Mucosa of descending colon (tissue), 3 donors: Measurements from ENCODE around the gene FBN1. TPM values are rescaled to one million over a fixed set of nuclear protein-coding genes. Genes with fewer than 3 reads are reported as not detected.

ENCODE experiments used
- ATAC-seq: fragments of 200-7000 bp; cut with Tn5 transposase; one replicate; pipeline ENCODE4 v1.9.1; 2020; ENCODE audit warnings: mild to moderate bottlenecking, moderate library complexity
- DNase-seq, 3 donors: peaks; one replicate each; pipeline ENCODE4 v3.0.0-alpha.2; 2020
- H3K36me3 ChIP-seq: fragments of 200-600 bp; one replicate; pipeline ENCODE4 v1.8.0; 2021; ENCODE audit warnings: low read depth, mild to moderate bottlenecking
- H3K4me1 ChIP-seq: fragments of 200-600 bp; one replicate; pipeline ENCODE4 v1.8.0; 2021; ENCODE audit warnings: low read depth, mild to moderate bottlenecking
- H3K4me3 ChIP-seq: fragments of 200-600 bp; one replicate; pipeline ENCODE4 v1.8.0; 2021; ENCODE audit warnings: mild to moderate bottlenecking
- H3K9me3 ChIP-seq: fragments of 200-600 bp; one replicate; pipeline ENCODE4 v1.8.0; 2021; ENCODE audit warnings: mild to moderate bottlenecking
- intact Hi-C, 2 donors: fragments of 100-400 bp; cut with DNase I in 1 of 2; cut with micrococcal nuclease in 1 of 2; formaldehyde crosslinking; loops; one replicate each; pipeline versions ENCODE4 v1.11.0 to v1.11.1; 2022; cut with DNase I, micrococcal nuclease
- total RNA-seq, 3 donors: library from RNA; stranded (reverse); fragmentation: NEBNext Ultra II Directional in 2 of 3; extraction: Animal tissue kit (Norgen Biotek cat#: 25700) in 2 of 3; gene quantifications; one replicate each; pipeline versions ENCODE4 v1.2.1 to v1.2.4, GENCODE V29; 2021 to 2023
- TF ChIP-seq, protein P1 (sequence below): fragments of 200-600 bp; IDR thresholded peaks from one replicate; pipeline ENCODE4 v1.8.0; 2022; ENCODE audit warnings: antibody characterized with exemption, mild to moderate bottlenecking
- donor health status: DM: no; HTN: no; CAD: no; lungs with moderate emphysema.
- donor health status: DM: no; HTN: no; CAD: no.
- donor health status: DM: no; HTN: yes; CAD: no.

The FBN1 gene
- total RNA-seq, 3 donors from 2014 or later = 9.3 to 47.9 (median 35.9) TPM

DNA sequence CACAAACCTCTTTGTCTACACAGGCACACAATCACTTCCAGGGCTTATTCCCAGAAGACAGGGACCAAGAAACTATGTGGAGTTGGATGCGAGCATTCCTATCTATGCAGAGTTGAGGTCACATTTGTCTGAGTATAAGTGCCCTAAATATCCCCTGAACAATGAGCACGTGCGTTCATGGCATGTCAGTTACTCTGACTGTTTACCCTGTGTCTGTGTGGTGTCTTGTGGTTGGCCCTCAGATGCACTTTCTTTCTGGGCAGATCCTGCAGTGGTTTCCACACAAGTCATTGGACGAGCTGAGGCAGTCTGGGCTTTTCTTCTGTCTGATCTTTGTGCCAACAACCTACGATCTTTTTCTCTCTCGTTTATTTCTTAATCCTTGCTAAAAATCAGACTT is 134.5 kb downstream of the FBN1 start:
- Histone ChIP-seq H3K36me3 (no peaks in the 10 kb centered on the region), H3K4me3 (no peak overlapping the region), H3K9me3 (no peaks in the 10 kb centered on the region), H3K4me1 (no peaks in the 10 kb centered on the region)
- intact Hi-C loops = no loop called here
- TF ChIP-seq, protein P1, sequence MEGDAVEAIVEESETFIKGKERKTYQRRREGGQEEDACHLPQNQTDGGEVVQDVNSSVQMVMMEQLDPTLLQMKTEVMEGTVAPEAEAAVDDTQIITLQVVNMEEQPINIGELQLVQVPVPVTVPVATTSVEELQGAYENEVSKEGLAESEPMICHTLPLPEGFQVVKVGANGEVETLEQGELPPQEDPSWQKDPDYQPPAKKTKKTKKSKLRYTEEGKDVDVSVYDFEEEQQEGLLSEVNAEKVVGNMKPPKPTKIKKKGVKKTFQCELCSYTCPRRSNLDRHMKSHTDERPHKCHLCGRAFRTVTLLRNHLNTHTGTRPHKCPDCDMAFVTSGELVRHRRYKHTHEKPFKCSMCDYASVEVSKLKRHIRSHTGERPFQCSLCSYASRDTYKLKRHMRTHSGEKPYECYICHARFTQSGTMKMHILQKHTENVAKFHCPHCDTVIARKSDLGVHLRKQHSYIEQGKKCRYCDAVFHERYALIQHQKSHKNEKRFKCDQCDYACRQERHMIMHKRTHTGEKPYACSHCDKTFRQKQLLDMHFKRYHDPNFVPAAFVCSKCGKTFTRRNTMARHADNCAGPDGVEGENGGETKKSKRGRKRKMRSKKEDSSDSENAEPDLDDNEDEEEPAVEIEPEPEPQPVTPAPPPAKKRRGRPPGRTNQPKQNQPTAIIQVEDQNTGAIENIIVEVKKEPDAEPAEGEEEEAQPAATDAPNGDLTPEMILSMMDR = no peak
- DNase-seq = no peak
- no peak for ATAC-seq

DNA sequence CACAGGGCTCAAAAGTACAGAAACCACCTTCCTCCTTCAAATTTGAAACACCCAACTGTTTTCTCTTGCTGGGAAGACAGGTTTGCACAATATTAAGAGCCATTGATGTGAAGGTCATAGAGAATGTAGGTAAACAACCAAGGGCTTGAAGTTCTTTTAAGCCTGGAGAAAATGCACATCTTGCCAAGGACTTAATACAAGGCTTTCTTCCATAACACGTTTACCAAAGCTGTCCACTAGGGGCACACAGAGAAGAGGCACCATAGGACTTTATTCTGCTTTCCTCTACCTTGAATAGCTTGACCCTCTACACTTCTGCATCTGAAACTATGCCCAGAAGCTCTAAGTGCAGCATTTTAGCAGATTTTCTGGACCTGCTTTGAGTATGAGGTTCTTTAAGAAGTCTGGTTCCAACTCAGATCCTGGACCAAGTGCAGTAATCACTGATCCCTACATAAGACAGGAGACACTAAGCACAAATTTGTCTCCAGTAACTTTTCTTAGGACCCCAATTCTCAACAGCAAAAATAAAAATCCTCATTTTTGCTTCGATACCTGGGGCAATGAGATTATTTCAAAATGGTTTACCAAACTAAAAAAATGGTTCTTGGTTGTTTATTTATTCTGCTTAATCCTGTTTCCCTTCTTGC is 138.0 kb downstream of the FBN1 start:
- no peaks in the 10 kb centered on the region for H3K4me1 ChIP-seq
- H3K9me3 ChIP-seq = no peaks in the 10 kb centered on the region
- DNase-seq (peak in 1 of 3 donors; percentile 44), ATAC-seq (peak; percentile 53)
- TF ChIP-seq, protein P1 = peak; percentile 12
- intact Hi-C loops = no loop called here
- no peak overlapping the region for H3K4me3 ChIP-seq
- H3K36me3 ChIP-seq = no peaks in the 10 kb centered on the region

DNA sequence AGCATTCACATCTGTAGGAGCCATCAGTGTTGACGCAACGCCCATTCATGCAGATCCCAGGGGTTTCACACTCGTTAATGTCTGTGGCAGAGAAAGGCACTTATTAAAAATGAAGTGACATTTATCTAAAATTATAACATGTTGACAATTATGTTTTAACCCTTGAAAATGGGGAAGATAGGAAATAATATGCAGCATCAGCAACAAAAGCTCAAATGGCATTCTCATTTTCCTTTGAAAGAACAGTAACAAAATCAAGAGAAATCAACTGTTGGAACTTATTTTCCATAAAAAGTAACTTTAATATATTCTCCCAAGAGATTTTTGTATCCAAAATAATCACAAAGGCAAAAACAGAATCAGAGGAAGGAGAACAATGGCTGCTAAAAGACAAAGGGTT is 140.4 kb downstream of the FBN1 start:
- no peaks in the 10 kb centered on the region for H3K36me3 ChIP-seq
- no peaks in the 10 kb centered on the region for H3K4me1 ChIP-seq
- no peak for DNase-seq
- TF ChIP-seq, protein P1 = no peak
- intact Hi-C loops = no loop called here
- no peaks in the 10 kb centered on the region for H3K9me3 ChIP-seq
- no peak for ATAC-seq
- no peak overlapping the region for H3K4me3 ChIP-seq

GRCh38 chr15:48501208-48501607 is 144.3 kb downstream of the FBN1 start:
- TF ChIP-seq, protein P1 = no peak
- Histone ChIP-seq H3K4me1 (no peaks in the 10 kb centered on the region), H3K4me3 (no peak overlapping the region), H3K36me3 (no peaks in the 10 kb centered on the region), H3K9me3 (no peaks in the 10 kb centered on the region)
- intact Hi-C loops = no loop called here
- ATAC-seq = no peak
- no peak for DNase-seq

DNA sequence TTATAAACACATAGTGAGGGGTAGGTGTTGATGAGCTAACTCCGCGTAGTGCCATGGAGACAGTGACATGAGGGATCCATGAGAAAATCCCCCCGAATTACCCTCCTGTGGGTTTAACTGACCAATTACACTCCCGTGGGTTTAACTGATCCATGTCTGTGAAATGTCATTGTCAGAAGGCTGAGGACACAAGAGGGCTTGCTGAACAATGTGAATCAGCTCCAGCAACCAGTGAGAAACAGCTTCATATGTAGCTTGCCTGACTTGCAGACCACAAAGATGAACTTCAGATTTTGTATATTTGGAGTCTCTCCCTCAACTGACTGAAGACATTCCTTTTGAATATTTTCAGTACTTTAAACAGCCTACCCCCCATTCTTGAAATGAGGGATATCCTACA is 144.9 kb downstream of the FBN1 start:
- no peaks in the 10 kb centered on the region for H3K9me3 ChIP-seq
- no peaks in the 10 kb centered on the region for H3K4me1 ChIP-seq
- H3K36me3 ChIP-seq = no peaks in the 10 kb centered on the region
- DNase-seq = no peak
- ATAC-seq = no peak
- TF ChIP-seq, protein P1 = no peak
- intact Hi-C loops = no loop called here
- no peak overlapping the region for H3K4me3 ChIP-seq

DNA sequence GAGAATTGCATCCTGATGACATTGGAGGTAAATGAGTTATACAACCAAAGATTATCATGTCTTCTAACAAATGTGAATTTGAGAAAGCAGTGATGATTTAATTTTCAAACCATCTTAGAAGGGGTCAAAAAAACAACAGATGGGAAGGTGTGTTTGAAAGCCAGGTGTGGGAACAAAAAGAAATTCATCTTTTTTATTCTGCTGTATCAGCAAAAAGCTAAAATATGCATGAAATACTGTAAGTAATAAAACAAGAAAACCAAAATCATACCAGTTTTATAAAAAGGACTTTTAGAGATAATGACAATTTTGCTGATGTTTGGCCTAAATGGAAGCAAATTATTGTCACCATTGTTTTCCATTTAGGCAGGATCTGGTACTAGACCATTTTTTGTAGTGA is 145.5 kb downstream of the FBN1 start:
- Histone ChIP-seq H3K36me3 (no peaks in the 10 kb centered on the region), H3K9me3 (no peaks in the 10 kb centered on the region), H3K4me3 (no peak overlapping the region), H3K4me1 (no peaks in the 10 kb centered on the region)
- intact Hi-C loops = no loop called here
- TF ChIP-seq, protein P1 = no peak
- ATAC-seq (no peak), DNase-seq (no peak)
